Renal pelvis (tissue), 12 donors: Measurements from ENCODE around the gene SLC6A9. TPM values are rescaled to one million over a fixed set of nuclear protein-coding genes. Genes with fewer than 3 reads are reported as not detected.

Experiments used
- DNase-seq: peaks from one replicate; pipeline ENCODE4 v3.0.0-alpha.2; 2013
- long read RNA-seq, 16 experiments: transcript quantifications; one replicate each; lab custom pipeline, GENCODE V29; 2026
- polyA plus RNA-seq, 3 donors: library from polyadenylated mRNA; unstranded; fragments of 120-200 nt; gene quantifications; one replicate each; pipeline ENCODE4 v1.2.1, GENCODE V29; 2013; ENCODE audit not compliant: insufficient read length in 3 of 3

Gene SLC6A9
- 1 to 10 TPM; 6.7 to 8.1 (median 6.9) TPM for polyA plus RNA-seq
- long read RNA-seq, donor 1, result 0 reads
- long read RNA-seq, donor 2, partial matches to known transcripts, result 18 of 19 reads
- long read RNA-seq, donor 2, other reads (novel, unspliced or antisense), result 0 of 19 reads
- long read RNA-seq, donor 3, result 0 reads
- long read RNA-seq, donor 4, partial matches to known transcripts, result 0 of 1 reads
- long read RNA-seq, donor 4, other reads (novel, unspliced or antisense), result 0 of 1 reads
- long read RNA-seq, donor 5, partial matches to known transcripts, result 0 of 1 reads
- long read RNA-seq, donor 5, other reads (novel, unspliced or antisense), result 0 of 1 reads
- long read RNA-seq, donor 6, partial matches to known transcripts, result 40 of 40 reads
- long read RNA-seq, donor 6, other reads (novel, unspliced or antisense), result 0 of 40 reads
- long read RNA-seq, donor 7, partial matches to known transcripts, result 0 of 1 reads
- long read RNA-seq, donor 7, other reads (novel, unspliced or antisense), result 0 of 1 reads
- long read RNA-seq, donor 8, result 0 reads
- long read RNA-seq, donor 9, result 0 reads
- long read RNA-seq, donor 10, partial matches to known transcripts, result 0 of 1 reads
- long read RNA-seq, donor 10, other reads (novel, unspliced or antisense), result 0 of 1 reads
- long read RNA-seq, donor 11, result 0 reads
- long read RNA-seq, donor 12, partial matches to known transcripts, result 12 of 13 reads
- long read RNA-seq, donor 12, other reads (novel, unspliced or antisense), result 0 of 13 reads
- long read RNA-seq, donor 13, partial matches to known transcripts, result 28 of 28 reads
- long read RNA-seq, donor 13, other reads (novel, unspliced or antisense), result 0 of 28 reads
- long read RNA-seq, donor 14, result 0 reads
- long read RNA-seq, donor 15, partial matches to known transcripts, result 0 of 2 reads
- long read RNA-seq, donor 15, other reads (novel, unspliced or antisense), result 0 of 2 reads
- long read RNA-seq, donor 16, partial matches to known transcripts, result 0 of 1 reads
- long read RNA-seq, donor 16, other reads (novel, unspliced or antisense), result 0 of 1 reads

DNA sequence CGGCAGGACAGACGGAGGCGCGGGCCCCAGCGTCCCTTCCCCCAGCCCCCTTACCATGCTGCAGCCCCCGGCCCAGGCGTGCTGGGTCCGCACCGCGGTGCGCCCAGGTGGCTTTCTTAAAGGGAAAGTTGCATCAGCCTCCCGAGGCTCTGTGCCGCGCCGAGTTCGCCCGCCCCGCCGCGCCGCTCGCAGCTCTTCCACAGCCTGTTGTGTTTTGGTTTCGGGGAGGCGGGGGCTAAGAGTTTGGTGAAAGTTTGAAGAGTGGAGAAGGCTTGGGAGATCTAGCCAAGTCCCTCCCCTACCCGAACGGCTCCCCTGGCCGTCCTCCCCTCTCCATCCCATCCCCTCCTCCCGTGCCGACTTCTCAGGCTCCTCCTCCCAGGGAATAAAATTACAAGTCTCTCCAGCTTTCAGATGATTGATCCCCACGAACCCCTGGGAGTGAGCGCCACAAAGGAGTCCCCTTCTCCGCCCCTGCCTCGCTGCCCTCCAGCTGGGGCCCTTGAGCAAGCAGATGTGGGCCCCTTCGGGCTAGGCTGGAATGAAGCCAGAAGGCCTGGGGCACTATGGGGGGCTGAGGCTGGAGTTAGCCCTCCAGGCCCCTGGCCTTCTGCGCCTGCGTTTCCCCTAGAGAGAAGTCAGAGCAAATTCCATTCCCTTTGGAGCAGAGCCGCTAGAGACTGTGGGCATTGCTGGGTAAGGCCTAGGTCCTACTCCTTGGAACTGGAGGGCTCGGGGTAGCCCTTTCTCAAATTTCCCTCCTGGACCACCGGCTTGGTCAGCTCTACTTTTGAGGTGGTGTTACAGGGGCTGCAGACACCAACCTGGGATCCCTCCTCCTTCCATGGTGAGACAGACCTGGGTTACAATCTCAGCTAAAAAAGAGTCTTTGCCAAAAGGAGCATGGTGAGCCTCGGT, at the start of gene SLC6A9:
TSS of gene SLC6A9 (minus strand) at position 211 of the 918 bp plus-strand sequence. CDS start 7,185 bp downstream, outside the sequence.
- DNase-seq, result peak; percentile 68

DNA sequence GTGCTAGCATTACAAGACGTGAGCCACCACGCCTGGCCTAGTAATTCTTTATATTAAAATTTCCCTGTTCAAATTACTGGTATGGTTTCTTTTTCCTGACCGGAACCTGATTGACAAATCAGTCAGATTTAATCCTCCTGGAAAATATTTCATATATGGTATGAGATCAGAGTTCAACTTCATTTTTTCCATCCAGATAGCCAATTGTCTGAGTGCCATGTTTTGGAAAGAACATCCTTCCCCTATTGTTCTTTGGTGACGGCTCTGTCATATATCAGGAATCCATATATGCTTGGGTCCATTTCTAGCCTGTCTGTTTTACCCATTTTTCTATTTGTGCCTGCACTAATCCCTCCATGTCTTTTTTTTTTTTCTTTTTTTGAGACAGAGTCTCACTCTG, 48.3 kb upstream of the SLC6A9 start:
- no peak for DNase-seq

DNA sequence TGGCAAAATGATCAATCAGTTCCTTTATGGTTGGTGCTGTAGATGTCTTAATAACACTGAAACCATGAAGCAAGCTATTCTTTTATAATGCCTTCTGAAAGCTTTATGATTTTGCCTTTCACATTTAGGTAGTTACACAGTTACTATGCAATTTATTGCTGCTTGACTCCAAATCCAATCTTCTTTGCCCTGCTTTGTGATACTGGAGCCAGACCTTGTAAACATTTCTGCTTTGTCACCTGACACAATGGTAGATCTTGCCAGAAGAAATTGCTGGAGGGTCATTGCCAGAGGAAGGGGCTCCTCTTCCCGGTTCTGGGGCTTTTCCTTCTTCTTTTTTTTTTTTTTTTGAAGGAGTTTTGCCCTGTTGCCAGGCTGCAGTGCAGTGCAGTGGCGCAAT, 46.8 kb upstream of the SLC6A9 start:
- no peak for DNase-seq

DNA sequence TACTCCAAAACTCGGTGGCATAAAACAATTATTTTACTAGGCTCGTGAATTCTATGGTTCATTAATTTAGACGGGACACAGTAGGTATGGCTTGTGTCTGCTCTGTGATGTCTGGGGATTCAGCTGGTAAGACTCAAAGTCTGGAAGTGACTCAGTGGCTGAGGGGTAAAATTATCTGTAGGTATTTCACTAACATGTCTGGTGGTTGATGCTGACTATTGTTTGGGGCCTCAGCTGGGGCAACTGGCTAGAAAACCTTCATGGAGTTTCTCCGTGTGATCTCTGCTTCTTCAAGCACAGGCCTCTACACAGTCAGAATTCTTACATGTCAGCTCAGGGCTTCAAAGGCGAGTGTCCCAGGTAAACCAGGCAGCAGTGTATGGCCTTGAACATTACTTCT, 46.2 kb upstream of the SLC6A9 start:
- no peak for DNase-seq

DNA sequence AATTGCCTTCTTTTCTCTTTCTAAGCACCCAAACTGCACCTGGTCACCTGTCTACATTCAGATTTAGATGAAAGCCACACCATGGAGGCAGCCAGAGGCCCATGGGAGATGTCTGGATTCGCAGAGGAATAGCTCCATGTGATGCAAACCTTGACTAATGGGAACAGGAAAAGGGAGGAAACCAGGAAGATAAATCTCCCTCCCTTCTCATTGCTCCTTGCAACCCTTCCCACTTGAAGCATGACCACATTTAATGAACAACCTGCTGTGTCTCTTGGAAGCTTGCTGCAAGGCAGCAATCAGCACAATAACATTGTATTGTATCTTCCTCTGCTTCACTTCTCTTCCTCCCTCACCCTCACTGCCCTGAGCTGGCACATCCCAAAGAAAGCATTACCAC, 44.8 kb upstream of the SLC6A9 start:
- DNase-seq, result peak; percentile 71

DNA sequence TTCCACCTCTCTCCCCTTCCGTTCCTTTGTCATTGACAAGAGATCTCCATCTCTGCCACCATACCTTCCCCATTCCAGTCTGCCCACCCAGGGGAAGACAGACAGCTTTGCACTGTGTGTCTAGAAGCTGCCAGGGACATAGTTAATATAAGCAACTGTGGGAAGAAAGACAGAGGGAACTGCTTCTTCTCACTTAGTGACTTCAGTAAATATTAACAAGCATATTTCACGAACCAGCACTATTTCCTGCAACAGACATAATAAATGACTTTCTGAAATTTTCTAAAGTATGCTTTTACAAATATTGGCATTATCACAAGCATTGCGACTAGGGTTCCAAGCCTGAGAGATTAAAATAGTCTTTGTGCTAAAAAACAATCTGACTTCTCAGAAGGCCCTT, 43.2 kb upstream of the SLC6A9 start:
- DNase-seq, result no peak

DNA sequence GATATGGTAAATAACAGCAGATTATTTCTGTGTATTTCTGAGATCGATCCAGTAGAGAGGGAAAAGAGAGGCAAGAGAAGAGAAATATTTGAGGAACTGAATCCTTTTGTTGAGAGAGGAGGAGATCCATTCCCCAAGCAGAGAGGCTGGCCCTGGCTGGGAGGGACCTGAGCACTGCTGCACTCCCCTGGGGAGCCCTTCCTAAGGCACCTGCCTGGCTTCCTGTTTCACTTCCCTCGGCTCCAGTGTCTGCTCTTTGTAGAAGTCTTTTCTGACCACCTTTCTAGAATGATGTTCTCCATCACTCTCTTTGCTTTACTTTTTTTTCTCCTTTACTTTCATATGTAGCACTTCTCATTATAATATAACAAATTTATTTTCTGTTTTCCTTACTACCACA, 42.3 kb upstream of the SLC6A9 start:
- DNase-seq, result no peak

DNA sequence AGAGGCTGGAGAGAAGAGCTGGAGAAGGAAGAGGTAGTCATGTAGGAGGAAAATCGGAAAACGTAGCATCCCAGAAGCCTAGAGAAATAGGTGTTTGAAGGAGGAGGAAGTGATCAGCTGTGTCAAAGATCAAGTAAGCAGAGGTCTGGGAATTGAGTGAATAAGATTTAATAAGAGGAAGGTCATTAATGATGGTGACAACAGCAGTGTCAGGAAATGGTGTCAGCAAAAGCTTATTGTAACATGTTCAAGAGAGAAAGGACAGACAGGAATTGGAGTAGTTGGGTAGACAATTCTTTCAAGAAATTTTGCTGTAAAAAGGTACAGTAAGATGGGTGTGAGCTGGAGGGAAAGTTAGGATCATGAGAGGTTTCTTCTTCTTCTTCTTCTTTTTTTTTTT, 41.6 kb upstream of the SLC6A9 start:
- DNase-seq, result no peak

DNA sequence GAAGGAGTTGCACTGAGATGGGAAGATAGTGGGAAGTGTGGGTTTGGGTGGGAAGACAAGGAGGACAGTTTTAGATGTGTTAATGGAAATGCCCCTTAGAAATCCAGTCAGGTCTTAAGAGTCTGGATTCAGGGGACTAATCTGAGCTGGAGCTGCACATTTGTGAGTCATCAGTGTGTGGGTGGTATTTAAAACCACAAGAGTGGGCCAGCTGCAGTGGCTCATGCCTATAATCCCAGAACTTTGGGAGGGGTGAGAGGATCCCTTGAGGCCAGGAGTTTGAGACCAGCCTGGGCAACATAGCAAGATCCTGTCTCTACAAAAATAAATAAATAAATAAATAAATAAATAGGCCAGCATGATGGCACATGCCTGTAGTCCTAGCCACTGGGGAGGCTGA, 40.9 kb upstream of the SLC6A9 start:
- DNase-seq, result no peak

DNA sequence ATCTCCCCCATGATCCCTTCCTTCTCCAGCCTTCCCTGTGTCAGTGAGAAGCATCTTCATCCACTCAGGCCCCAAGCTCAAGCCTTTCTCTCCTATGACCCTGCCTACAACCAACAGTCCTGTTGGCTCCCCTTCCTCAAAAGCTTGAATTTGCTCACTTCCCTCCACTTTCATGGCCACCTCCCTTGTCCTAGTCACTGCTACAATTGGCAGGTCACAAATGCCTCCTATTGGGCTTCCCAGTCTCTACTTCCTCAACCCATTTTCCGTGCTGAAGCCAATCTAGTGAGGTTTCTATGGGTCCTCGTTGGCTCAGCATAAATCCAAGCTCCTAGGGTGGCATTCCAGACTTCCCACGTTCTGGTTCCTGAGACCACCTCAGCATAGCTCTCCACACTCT, 40.2 kb upstream of the SLC6A9 start:
- no peak for DNase-seq

DNA sequence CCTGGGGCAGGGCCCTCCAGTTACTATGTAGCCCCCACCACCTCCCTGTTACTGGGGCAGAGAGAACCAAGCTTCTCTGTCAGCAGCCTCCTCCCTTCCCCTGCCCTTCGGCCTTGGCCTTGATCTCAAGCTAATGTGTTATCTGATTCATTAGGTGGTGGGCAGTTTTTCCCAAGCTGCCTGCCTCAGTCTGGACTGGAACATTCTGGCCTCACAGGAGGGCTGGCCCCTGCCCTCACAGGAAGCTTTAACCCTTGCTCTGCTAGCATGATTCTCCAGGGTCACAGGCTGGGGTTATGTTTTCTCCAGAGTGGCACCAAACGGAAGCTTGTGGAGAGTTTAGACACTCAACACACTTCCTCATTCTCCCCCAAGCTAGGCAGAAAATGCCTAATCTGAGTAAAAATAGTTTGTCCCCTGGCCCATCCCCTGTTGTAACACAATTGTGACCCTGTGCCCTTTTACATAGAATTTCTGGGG, 37.2 kb upstream of the SLC6A9 start:
- DNase-seq, result no peak

DNA sequence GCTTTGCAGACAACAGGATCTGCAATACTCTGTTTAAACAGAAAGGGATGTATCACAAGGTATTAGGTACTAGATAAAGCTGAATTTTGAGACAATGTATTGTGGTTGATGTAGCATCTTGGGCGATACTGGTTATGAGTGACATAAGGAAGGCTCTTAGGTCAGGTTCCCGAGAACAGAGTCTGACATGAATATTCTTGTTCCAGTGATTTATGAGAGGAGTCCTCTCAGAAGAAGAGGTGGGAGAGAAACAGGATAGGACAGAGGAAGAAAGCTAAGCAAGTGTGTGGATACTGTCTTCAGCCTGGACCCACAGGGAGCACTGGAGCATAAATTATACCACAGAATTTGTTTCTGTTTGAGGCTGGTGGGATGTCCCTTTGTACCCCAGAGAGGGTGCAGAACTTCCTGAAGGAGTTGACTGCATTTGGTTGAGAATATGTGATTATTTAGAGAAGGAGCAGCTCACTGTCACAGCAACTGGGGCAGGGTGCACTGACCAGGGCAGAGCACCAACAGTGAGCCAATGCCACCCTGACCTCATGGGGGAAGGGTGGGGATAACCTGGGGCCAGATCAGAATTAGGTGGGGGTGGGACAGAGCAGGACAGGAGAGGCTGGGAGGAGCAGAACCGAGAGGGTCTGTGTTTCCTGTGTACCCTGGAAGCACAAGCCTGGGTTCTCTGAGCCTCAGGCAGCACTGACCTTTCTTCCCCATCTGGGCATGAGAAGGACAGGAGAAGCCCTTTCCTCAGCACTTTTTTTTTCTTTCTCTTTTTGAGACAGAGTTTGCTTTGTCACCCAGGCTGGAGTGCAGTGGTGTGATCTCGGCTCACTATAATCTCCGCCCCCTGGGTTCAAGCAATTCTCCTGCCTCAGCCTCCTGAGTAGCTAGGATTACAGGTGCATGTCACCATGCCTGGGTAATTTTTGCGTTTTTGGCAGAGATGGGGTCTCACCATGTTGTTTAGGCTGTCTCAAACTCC, 36.3 kb upstream of the SLC6A9 start:
- no peak for DNase-seq

DNA sequence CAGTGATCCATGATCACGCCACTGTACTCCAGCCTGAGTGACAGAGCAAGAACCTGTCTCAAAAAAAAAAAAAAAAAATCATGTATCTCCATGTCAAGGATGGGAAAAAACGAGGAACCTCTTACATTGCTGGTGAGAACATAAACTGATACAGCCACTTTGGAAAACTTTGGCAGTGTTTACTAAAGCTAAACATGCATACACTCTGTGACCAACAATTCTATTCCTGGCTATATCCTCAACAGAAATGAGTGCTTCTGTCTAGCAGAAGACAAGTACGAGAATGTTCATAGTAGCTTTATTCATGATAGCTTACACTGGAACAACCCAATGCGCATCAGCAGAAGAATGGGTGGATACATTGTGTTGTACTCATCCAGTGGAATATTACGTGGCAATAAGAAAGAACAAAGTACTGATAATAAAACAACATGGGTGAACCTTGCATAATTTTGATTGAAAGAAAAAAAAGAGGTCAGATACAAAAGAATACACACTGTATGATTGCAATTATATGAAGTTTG, 31.5 kb upstream of the SLC6A9 start:
- DNase-seq, result no peak

DNA sequence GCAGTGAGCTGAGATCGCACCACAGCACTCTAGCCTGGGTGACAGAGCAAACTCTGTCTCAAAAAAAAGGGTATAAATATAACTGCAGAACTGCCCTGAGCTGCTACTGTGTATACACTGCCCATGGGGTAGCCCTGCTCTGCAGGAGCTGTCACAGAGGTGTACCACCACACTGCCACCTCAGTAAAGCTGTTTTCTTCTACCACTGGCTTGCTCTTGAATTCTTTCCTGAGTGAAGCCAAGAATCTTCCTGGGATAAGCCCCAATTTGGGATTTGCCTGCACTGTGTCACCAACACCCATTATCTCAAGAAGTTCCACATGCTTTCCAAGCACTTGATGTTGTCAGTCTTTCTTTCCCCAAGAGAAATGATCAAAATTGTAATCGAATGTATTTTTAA, 30.6 kb upstream of the SLC6A9 start:
- DNase-seq, result no peak

DNA sequence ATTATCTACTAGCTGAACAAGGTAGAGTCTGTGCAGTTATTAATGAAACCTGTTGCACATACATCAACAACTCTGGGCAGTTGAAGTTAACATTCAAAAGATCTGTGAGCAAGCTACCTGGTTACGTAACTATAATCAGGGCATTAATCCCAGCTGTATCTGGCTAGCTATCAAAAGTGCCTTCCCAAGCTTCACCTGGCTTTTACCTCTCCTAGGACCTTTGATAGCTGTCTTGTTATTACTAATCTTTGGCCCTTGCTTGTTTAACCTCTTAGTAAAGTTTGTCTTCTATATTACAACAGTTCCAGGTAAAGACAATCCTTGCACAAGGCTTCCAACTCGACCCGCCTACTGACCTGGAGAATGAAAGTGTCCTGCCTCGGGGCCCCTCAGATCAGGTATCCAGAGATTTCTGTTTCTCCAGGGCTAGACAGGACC, 29.6 kb upstream of the SLC6A9 start:
- DNase-seq, result no peak

DNA sequence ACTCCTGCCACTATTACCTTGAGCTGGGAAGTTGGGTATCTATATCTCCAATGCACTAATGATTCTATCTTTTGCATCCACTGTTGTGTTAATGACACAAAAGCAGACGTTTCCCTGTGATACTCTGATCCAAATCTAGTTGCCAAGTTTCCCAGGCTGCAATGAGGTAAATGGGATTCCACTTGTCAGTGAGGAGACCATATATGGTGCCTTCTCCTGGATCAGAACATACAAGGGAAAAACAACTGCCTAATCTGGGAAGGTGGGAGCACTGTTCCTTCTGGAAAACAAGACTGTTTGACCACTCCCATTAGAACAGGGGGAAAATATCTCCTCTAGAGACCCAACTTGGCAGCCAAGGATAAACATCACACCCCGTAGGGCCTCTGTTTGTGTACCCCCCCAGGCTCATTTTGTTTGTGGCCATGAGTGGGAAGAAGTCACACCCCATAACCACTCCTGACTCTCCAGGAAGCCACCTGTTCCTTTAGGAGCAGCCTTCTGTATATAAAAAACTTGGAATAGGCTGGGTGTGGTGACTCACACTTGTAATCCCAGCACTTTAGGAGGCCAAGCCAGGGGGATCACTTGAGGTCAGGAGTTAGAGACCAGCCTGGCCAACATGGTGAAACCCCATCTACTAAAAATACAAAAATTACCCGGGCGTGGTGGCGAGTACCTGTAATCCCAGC, 28.5 kb upstream of the SLC6A9 start:
- no peak for DNase-seq

DNA sequence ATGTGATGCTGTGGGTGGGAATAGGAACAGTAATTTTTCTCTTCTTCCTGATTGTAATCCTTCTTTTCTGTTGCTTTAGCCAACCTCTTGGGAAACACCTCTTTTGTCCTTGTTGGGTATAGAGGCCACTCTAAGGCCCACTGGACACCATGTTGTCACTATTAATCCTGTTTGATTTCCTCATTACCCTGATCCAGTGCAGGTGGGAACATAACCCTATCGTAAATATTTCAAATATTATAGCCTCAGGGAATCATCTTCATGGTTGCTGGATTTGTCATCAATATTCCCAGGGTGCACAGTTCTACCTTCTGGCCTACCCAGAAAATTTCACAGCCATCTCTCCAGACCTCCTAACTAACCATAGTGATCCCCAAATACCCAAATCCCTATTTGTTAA, 27.9 kb upstream of the SLC6A9 start:
- DNase-seq, result no peak

DNA sequence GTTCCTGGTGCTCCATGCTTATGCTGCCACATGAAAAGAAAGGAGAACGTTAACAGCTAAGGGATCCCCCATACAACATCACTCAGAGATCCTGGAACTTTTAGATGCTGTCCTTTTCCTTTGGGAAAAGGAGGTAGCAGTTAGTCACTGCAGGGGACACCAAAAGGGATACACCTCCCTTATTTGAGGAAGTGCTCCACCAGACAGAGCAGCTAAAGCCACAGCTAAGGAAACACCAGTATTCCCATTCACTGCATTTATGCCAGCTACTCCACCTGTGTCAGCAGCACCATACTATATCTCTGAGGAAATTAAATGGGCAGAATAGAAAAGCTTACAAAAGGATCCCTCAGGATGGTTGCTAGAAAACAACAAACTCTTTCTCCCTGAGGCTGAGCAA, 26.0 kb upstream of the SLC6A9 start:
- no peak for DNase-seq

DNA sequence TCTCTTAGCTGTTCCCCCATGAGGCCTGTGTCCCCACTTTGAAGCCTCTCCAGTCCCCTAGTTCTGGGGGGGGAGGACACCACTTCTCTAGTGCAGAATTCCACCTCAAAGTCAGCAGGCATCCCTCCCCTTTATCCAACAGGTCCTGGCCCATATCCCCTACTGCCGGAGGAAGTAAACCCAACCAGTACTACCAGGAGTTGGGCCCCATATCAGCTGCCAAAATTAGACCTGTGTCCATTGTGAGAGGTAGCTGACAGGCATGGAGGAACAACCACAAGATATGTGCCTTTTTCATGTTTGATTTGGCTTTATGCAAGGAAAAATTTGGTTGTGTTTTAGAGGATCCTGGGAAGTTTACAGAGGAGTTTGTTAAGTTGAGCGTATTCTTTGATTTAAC, 22.1 kb upstream of the SLC6A9 start:
- DNase-seq, result no peak
